Lower leg skin (tissue), 3 donors: ENCODE results near the gene FDCSP.

Experiments used
- POLR2A ChIP-seq, 2 donors: fragments of 450-650 bp; IDR thresholded peaks; one replicate each; pipeline ENCODE4 v1.6.1; 2016 to 2017; ENCODE audit warnings: antibody characterized with exemption in 2 of 2, mild to moderate bottlenecking in 1 of 2, moderate library complexity in 1 of 2
- TF ChIP-seq, protein P1 (sequence below), 3 donors: fragments of 450-650 bp; IDR thresholded peaks; one replicate each; pipeline ENCODE4 v1.5.1; 2016; ENCODE audit warnings: antibody characterized with exemption in 3 of 3, mild to moderate bottlenecking in 3 of 3, moderate library complexity in 2 of 3

- no peak for TF ChIP-seq POLR2A (IDR thresholded peaks at IDR 0.05)
- TF ChIP-seq, protein P1, sequence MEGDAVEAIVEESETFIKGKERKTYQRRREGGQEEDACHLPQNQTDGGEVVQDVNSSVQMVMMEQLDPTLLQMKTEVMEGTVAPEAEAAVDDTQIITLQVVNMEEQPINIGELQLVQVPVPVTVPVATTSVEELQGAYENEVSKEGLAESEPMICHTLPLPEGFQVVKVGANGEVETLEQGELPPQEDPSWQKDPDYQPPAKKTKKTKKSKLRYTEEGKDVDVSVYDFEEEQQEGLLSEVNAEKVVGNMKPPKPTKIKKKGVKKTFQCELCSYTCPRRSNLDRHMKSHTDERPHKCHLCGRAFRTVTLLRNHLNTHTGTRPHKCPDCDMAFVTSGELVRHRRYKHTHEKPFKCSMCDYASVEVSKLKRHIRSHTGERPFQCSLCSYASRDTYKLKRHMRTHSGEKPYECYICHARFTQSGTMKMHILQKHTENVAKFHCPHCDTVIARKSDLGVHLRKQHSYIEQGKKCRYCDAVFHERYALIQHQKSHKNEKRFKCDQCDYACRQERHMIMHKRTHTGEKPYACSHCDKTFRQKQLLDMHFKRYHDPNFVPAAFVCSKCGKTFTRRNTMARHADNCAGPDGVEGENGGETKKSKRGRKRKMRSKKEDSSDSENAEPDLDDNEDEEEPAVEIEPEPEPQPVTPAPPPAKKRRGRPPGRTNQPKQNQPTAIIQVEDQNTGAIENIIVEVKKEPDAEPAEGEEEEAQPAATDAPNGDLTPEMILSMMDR (IDR thresholded peaks at IDR 0.05) = no peak
These were observed 42.6 kb upstream of the FDCSP start for GRCh38 chr4:70183168-70183939.
